Right forelimb (tissue), 1 donor: ENCODE data around the gene CENPP.
"Not testable (repeated sequence)": the region's sequence is repeated elsewhere in the genome, so short reads cannot be mapped to it uniquely, and the experiment has no call there.

ENCODE experiments used
- DNase-seq: peaks from one replicate; pipeline ENCODE4 v3.0.0-alpha.2; 2018

CENPP gene

DNA sequence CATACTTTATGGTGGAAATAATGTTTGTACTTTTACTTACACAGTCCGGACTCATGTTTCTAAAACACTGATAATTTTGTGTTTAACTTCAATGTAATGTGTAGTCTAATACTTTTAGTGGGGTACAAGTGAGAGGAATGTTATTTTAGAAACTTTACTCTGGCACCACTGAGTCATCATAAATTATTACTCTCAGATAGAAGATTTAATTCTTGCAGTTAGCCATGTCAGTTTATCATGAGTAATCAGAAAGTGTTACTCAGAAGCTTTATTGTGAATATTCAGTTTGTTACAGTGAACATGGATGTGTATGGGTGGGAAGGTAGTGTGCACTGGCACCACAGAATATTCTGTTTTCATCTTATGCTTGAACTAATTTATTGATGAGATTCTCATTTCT lies 58.6 kb downstream of the CENPP start:
- no peak for DNase-seq

DNA sequence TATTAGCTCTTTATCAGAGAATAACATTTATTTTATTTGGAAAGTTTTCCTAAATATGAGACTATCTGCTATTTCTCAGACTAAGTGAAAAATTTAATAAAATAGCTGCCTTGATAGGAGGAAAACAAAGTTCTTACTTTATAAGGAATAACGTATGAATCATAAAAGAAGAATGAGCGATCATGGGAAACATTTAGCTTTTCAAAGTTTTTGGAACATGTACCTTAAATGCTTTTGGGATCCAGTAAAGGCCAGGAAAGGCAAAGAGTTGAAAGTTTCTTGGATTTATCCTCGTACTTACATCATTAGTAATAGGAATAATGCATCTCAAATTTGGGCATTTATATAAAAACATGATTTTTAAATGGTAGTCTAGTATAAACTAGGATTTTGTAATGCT lies 59.2 kb downstream of the CENPP start:
- DNase-seq = no peak

DNA sequence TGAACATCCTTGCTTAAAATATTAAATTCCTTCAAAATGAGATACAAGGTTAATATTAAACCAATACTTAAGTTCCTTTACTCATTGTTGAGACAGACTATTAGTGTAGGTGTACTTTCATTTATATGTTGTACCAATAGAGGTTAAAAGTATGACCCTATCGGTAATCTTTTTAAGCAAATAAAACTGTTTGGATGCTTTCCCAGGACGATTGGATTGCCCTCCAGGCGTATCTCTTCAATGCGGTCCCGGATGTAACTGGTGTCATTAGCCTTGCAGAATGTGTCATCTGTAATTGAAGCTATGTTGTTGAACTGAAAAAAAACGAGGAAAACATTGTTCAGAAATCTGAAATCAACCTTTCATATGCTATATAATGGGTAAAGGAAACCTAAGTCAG lies 59.7 kb downstream of the CENPP start:
- no peak for DNase-seq

DNA sequence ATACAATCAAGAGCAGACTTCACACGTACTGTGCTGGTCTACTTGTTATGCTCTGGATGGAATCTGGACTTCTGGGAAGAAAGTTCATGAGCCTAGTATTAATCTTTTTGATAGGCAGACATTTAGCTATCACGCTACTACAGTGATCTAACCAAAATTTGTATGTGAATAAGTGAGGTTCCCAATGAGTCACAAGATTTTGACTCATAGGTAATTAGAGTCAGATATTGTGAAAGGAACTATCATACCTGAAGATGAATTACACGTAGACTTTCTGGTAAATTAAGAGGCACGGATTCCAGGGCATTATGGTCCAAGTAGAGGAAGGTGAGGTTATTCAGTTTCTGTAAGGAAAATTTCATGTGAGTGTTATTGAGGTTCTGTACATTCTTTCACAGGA lies 60.2 kb downstream of the CENPP start:
- no peak for DNase-seq

DNA sequence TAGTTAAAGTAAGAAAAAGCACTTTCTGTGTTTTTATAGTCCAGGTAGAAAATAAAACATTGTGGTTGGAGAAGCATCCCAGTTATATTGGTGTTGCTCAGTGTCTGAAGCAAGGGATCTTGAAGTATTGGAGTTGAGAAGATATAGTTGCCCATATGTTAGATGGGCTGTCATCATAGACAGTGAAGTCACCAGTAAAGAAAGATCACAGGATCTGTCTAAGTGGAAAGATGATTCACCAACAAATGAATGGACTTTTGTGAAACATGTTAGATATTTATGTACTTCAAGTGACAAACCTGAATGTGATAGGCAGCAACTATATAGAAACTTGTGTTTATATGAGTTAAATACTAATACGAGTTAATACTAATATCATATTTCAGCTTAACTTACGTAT lies 66.9 kb downstream of the CENPP start:
- no peak for DNase-seq

DNA sequence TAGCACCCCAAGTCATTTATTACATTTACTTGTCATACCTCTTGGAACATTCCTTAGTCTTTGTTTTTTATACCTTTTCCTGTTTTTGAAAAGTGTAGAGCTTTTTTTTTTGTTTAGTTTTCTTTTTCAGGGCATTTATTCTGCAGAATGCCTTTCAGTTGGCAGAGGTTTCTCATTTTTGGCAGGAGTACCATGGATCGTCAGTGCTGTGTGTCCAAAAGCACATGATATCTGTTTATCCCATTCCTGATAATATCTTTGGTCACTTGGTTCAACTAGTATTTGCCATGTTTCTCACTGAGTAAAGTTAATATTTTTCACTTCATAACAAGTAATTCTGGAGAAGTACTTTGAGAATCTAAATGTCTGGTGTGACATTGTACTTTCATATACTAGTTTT lies 67.9 kb downstream of the CENPP start:
- no peak for DNase-seq

DNA sequence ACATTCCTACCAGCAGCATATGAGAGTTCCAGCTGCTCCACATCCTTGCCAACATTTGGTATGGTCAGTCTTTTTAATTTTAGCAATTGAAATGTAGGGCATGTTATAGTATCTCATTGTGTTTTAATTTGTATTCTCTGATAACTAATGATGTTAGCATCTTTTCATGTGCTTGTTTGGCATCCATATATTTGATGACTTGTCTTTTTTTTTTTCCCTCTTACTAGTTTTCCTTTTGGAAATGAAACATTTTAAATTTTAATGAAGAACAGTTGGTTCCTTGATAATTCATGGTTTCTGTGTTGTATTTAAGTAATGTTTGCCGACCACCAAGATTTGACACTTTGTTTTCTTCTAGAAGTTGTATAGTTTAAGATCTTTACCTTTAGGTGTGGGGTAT lies 69.9 kb downstream of the CENPP start:
- no peak for DNase-seq

DNA sequence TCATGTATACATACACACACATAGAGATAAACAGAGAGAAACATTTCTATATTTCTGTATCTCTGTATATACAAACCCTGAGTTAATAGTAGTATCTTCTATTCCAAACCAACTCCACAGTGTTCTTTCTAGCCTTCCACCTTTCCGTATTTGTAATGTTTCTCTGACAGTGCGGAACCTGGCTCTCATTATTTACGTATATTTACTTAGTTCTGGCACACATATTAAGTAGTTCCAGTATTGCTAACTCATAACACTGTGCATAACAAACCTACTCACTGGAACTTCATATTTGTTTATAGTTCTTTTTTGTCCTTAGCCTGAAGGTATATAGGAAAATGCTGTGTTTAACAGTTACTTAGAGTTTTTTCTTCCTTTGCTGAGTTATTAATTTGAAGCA lies 72.1 kb downstream of the CENPP start:
- no peak for DNase-seq

DNA sequence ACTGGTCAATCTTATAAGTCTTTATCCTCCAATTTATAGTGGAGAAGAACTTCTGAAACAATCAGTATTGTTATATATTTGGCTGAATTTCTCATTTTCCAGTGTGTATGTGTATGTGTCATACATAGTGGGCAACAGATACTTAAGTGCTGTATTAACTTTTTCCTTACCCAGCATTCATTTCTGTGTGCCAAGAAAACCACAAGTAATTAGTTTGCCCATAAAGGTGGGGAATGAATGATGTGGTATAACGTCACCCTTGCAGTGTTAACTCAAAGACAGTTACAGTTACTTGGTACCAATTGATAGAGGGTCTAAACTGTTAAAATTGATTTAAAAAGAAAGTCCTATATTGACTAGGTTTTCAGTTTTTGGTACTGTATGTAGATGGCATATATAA lies 76.6 kb downstream of the CENPP start:
- DNase-seq = no peak

DNA sequence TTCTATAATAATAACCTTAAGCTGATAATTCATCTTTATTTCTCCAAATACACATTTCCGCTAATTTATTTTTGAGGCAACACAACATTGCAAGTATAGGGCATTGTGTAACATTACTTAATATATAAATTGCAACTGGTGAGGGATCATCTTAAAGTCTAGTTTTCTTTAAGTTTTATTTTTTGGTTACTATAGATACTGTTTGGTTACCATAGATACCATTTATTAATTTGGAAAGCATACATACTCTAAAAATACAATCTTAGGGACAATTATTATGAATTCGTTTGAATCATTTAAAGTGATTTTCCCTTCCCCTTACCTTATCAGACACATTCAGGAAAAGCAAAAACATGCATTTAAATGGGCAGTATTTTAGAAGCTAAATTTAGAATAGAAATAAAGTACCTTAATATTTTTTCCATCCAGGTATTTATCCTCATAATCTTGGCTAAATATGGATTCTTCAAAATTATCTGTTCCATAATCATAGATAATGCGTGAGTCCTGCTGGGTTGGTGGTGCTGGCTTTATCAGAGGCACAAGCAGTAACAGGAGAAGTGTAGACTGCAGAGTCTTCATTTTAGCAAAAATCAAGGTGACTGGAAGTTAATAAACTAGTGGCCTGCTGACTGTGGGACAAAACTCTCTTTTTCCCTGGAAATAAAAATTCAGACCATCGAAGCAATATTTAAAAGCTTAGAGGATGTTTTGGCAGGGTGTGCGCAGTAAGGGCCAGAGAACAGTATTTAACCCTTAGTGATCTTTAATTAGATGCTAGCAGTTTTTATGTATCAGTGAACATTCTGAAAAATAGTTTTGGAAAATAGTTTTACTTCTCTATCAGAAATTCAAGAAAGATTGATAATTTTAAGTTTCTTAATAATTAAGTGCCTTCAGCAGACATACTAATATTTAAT lies 77.3 kb downstream of the CENPP start:
- DNase-seq = no peak

DNA sequence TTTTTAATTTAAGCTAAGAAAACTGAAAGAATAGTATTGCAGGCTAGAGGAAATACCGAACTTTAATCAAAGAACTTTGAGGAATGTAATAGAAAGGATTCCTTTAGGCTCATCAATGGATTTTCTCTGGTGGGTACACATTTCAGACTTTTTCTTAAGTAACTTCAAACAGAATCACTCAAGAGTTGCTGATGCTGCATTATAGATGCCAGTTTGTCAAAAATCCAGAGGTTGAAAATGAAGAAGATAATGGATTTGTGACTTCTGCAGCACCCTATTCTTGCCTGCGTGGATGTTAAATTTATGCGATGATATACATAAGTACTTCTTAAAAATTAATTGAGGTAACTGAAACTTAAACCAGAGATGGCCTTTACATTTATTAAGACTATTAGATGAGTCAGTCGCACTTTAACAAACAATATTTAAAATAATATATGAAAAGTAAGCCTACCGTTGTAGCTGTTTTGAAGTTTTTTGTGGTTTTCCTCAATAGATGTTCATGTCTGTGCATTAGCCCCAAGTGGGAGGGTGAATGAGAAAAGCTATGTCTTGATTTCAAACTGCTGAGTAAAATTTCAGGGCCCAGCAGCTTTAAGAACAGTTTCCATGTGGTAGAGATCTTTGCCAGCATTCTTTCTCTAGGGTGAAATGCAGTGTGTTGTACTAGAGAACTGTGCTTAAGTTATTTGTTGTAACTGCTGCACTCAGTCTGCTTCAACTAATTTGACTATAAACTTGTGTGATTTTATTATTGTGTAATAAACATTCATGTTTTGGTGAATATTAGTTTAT lies 78.5 kb downstream of the CENPP start, which contains the start of gene OGN:
OGN (minus strand) TSS at position 537 of the 795 bp plus-strand sequence. CDS start 1,171 bp downstream, outside the sequence.
- DNase-seq = no peak

DNA sequence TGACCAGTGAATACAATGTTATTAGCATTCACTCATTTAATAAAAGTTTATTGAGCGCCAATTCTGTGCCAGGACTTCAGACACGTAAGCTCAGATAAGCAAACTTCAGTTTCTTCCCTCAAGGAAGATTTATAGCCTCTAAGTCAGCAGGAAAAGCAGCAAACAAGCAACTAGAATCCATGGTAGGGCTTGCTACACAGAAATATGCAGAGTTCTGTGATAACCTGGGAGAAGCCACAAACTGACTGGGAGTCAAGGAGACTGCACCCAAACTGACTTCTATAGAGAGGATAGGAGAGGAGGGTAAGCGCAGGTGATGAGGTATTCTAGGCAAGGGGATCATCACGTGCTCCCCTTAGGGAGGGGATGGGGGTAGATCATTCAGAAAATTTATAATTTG lies 80.1 kb downstream of the CENPP start:
- DNase-seq = no peak

DNA sequence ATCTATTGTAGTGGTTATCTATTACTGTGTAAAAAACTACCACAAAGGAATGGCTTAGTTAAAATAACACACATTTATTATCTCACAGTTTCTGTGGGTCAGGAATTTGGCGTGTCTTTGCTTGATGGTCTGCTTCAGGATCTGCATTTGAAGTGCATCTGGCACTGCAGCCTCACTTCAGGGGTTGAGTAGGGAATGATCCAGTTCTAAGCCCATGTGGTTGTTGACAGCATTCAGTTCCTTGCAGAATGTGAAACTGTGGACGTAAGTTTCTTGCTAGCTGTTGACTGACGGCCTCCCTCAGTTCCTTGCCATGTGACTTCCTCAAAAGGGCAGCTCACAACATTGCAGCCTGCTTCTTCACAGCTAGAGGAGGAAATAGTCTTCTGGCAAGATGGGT lies 80.7 kb downstream of the CENPP start:
- DNase-seq = no peak

DNA sequence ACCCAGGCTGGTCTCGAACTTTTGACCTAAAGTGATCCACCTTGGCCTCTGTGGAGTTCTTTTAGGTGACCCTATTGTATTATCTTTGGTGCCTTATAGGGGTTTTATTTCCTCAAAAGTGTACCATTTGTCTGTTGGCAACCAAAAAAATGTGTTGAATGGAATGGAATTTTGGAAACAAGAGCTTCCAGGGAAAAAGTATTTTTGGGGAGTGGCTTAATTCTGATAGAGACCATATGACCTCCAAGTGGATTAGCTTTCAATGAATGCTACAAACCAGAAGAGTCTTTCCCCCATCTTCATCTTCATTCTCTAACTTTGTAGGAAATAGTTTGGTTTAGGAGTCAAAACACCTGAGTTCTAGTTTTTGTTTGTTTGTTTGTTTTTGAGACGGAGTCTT lies 82.1 kb downstream of the CENPP start:
- DNase-seq = no peak

DNA sequence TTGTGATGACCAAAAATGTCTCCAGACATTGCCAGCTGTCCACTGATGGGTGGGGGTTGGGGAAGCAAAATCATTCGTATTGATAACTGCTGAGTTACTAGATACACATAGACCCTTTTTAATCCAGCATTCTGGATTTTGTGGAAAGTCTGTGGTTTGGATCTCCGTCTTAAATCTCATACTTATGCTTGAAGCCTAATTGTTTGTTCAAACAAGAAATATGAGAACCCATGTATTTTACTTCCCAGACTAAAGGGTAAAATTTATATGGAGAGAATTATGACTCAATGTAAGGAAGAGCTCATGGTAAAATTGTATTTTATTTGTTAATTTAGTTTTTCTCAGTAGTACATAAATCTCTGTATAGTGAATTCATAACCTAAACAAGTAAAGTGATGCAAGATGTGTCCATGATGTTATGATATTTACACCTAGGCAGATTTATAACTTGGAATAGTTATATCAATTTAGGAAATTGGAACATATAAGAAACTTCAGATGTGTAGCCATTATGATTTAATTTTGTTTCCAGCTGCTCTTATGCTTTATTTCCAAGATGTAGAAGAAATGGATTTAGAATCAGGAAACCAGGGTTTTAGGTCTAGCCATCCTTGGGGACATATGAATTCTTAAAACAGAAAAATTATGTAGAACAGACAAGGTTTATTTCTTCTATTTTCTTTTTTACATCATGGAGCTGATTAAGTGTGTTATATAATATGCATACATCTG lies 83.2 kb downstream of the CENPP start:
- DNase-seq = no peak

DNA sequence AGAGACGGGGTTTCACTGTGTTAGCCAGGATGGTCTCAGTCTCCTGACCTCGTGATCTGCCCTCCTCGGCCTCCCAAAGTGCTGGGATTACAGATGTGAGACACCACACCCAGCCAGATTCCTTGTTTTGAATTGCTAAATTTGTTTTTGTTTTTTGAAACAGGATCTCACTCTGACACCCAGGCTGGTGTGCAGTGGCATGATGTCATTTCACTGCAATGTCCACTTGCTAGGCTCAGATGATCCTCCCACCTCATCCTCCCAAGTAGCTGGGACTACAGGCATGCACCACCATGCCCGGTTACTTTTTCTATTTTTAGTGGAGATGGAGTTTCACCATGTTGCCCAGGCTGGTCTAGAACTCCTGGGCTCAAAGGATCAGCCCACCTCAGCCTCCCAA lies 85.4 kb downstream of the CENPP start:
- not testable (repeated sequence) for DNase-seq

DNA sequence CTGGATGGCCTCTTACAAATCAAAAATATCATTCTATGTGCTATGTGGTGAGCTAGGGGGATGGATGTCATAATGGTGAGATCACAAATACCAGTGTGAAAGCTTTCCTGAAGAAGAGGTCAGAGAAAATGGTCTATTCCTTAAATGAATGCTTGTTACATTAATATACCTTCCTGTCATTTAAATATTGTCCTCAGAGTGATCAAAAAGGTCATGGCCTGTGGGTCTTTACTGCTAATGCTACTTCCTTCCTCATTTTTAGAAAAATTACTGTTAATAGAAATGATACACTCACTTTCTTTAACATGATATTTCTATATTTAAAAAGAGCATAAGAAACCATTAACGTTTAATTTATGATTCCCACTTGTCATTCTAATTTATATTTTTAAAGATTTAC lies 88.8 kb downstream of the CENPP start:
- DNase-seq = no peak

DNA sequence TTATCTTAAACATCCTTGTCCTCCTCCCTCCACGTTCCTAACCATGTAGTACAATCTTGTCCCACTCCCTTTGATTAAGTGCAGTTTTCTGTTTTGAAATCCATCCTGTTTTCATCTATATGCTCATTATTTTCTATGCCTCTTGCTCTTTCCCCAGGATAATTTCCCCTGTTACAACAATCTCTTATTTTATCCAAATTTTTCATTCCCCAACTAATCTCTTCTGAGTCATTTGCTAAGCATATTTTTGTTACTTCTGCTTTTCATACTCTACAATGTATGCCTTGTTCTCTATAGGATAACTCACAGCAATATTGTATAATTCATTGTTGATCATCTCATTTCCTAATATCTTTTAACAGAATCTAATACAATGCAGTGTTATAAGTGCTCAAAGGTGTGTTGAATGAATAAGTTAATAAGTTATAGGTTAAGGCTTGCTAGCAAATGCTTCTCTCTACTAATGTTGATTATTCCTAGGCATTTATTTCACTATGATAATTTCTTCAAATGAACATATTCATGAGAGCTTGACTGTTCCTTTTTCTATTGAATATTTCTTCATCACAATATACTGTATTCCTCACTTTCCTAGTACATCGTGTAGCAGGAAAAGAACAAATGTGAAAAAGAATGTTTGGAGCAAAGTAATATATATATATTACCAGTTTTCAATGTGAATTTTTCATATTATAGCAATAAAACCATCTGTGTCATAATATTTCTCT lies 97.0 kb downstream of the CENPP start:
- no peak for DNase-seq

DNA sequence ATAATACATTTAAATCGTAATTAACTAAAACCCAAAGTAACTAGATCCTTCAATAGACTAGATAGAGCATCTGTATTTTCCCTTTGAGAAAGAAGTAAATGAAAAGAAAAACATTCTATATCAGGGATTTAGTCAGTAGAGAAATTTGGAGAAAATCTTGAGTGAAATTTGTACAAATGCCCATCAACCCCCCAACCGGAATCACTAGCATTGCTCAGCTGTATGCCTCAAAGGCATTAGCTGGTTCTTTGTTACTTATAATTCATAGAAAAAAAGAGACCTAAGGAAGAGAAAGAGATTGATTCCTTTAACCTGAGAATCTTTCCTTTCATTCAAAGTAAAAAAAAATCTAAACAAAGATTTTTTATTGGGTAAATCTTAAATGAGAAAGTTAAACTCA lies 97.9 kb downstream of the CENPP start:
- DNase-seq = no peak

DNA sequence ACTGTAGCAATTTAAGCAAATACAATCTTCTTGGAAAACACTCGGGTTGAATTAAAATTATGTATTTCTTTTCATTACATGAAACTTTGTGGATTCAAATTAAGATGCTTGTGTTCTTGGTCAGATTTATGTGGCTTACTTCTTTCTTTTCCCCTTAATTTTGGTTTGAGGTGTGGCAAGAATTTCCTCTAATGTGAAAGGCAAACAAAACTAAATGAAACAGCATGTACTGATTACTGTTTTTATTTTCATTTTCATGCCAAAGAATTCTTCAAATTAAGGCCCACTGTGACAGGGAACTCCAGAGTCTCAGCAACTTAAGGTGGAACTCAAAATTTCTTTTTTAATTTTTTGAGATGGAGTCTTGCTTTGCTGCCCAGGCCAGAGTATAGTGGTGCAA lies 98.6 kb downstream of the CENPP start, which contains the start of gene OMD:
OMD (minus strand) TSS at position 132 of the 400 bp plus-strand sequence. CDS start 6,913 bp downstream, outside the sequence.
- DNase-seq = no peak

DNA sequence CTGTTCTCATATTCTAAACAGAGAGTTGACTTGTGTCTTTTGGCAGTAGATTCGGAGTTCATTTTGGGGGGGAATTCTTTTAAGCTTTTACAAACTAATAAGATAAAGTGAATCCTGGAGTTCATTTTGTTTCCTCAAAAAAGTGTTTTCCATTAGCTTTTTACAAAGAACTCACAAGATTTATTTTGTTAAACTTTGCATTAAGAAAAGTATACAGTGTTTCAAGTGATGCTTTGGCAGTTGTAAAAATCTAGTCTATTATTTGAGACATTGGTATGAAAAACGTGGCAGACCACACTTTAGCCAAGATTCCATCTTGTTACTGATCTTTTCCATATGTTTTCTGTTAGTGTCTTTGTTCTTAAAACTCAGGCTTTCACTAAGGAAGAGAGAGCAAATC lies 99.7 kb downstream of the CENPP start:
- no peak for DNase-seq

DNA sequence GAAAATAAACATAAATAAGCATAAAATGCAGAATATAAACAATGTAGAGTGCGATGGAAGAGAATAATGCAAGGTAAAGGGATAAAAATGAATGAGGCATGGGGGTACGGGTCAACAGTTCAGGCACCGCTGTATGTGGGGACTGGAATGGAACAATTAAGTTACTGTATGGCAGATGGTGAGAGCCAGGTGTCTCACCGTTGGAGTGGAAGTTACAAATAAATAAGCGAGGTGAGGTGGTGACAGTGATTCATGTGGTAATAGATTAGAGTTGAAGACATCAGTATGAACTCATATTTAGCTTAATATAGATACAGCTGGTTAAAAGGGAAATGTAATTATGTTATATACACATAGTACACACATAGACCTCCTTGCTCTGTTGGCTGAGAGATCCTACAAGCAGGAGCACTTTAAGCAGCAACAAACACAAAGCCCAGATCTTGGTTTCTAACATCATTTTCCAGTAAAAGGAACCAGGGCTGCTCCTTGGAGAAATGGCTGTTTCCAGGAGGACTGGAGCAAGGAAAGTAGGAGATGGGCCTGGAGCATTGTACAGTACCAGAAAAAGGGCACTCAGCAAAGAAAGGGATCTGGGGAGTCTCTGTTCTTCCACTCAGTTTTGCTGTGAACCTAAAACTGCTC lies 100.9 kb downstream of the CENPP start:
- DNase-seq = no peak
